Astrocyte (in vitro differentiated cells and primary cell): ENCODE results near the gene YPEL1.

ENCODE experiments used
- EZH2 ChIP-seq: IDR thresholded peaks from 2 replicates; pipeline ENCODE4 v1.6.1; 2012; ENCODE audit warnings: mild to moderate bottlenecking, low read length, inconsistent platforms; ENCODE audit not compliant: insufficient read depth
- TF ChIP-seq, protein P1 (sequence below): IDR thresholded peaks from 2 replicates; pipeline ENCODE4 v1.5.1; 2011; ENCODE audit warnings: low read depth, mild to moderate bottlenecking, inconsistent platforms, low read length, moderate library complexity; ENCODE audit not compliant: insufficient read depth

- TF ChIP-seq, protein P1, sequence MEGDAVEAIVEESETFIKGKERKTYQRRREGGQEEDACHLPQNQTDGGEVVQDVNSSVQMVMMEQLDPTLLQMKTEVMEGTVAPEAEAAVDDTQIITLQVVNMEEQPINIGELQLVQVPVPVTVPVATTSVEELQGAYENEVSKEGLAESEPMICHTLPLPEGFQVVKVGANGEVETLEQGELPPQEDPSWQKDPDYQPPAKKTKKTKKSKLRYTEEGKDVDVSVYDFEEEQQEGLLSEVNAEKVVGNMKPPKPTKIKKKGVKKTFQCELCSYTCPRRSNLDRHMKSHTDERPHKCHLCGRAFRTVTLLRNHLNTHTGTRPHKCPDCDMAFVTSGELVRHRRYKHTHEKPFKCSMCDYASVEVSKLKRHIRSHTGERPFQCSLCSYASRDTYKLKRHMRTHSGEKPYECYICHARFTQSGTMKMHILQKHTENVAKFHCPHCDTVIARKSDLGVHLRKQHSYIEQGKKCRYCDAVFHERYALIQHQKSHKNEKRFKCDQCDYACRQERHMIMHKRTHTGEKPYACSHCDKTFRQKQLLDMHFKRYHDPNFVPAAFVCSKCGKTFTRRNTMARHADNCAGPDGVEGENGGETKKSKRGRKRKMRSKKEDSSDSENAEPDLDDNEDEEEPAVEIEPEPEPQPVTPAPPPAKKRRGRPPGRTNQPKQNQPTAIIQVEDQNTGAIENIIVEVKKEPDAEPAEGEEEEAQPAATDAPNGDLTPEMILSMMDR, result no peak
- TF ChIP-seq EZH2, result no peak
These were observed 25.5 kb upstream of the YPEL1 start for GRCh38 chr22:21761086-21761485.
